NCI-H187 treated with DMSO at 0.1 percent for 48 hours (cell line): ENCODE data around the gene TNN.
"Not testable (repeated sequence)": the region's sequence is repeated elsewhere in the genome, so short reads cannot be mapped to it uniquely, and the experiment has no call there.

Source experiments
- DNase-seq: peaks from one replicate; lab custom pipeline; 2025; lab: John Stamatoyannopoulos, UW

TNN gene

DNA sequence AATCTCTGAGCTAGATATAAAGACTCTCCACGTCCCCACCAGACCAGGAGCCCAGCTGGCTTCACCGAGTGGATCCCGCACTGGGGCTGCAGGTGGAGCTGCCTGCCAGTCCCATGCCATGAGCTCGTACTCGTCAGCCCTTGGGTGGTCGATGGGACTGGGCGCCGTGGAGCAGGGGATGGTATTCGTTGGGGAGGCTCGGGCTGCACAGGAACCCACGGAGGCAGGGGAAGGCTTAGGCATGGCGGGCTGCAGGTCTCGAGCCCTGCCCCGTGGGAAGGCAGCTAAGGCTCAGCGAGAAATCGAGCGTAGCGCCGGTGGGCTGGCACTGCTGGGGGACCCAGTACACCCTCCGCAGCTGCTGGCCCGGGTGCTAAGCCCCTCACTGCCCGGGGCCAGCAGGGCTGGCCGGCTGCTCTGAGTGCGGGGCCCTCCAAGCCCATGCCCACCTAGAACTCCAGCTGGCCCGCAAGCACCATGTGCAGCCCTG is 40.7 kb downstream of the TNN start:
- DNase-seq, result not testable (repeated sequence)

DNA sequence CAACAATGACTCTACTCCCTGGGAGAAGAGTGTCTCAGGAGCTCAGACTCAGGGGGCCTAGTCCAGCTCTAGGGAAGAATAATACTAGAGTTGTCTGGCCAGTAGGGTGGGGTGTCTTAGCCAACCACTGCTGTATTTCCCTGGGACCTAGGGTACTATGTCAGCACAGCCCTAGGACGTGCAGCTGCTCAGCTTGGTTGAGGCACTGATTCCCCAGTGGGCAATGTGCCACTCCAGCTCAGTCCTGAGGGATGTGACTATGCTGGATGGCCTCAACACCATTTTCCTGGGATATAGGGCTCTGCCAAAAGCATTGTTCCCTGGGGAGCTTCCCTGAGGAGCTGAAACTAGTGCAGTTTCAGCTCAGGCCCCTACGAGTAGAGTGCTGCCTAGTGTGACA is 47.4 kb downstream of the TNN start:
- no peak for DNase-seq

DNA sequence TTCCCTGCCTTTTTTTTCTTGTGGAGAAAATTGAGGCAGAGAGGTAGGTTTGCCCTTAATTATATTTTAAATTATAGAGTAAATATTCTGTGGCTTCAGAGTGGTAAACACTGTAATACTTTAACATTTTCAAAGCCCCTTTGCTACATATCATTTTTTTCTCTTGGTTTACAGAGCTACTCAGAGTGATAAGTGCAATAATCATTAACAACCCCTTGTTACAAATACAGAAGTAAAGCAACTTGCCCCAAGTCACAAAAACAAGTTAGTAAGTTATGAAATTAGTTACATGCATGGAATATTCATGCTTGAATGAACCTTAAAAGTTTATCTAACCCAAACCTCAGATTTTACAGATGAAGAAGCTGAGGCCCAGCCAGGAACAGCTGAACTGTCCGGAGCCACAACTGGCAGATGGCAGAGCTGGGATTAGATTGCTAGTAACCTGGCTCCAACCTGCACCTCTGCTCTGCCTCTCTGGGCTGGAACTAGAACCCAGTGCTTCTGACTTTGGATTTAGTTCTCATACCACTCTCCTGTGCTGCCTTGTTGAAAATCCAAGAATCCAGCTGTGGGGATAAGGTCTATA is 48.7 kb downstream of the TNN start:
- DNase-seq, result no peak

DNA sequence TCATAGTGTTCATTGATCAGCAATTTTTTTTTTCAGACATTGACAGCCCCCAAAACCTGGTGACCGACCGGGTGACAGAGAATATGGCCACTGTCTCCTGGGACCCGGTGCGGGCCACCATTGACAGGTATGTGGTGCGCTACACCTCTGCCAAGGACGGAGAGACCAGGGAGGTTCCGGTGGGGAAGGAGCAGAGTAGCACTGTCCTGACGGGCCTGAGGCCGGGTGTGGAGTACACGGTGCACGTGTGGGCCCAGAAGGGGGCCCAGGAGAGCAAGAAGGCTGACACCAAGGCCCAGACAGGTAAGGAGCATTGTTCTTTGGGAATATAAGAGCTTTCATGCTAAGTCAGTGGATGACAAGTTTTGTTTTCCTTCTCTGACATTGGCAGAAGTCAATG is 49.3 kb downstream of the TNN start:
- no peak for DNase-seq

DNA sequence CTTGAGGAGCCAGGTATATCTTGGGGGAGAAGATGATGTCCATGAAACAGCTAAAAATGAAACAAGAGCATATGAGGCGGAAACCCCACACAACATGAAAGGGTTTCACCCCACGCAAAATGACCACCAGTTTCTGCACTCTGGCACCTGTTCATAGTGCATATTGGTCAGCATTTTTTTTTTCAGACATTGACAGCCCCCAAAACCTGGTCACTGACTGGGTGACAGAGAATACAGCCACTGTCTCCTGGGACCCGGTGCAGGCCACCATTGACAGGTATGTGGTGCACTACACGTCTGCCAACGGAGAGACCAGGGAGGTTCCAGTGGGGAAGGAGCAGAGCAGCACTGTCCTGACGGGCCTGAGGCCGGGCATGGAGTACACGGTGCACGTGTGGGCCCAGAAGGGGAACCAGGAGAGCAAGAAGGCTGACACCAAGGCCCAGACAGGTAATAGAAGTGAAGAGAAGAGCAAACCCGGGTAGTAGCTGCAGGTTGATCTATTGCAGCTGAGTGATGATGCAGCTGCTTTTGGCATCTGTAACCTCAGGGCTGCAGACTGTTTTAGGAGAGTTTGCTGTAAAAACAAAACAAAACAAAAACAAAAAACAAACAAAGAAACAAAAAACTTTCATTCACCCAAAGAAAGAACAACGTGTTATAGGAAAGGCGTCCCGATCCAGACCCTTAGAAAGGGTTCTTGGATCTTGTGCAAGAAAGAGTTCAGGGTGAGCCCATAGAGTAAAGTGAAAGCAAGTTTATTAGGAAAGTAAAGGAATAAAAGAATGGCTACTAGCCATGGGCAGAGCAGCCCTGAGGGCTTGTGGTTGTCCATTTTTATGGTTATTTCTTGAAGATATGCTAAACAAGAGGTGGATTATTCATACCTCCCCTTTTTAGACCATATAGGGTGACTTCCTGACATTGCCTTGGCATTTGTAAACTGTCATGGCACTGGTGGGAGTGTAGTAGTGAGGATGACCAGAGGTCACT is 51.0 kb downstream of the TNN start:
- no peak for DNase-seq

DNA sequence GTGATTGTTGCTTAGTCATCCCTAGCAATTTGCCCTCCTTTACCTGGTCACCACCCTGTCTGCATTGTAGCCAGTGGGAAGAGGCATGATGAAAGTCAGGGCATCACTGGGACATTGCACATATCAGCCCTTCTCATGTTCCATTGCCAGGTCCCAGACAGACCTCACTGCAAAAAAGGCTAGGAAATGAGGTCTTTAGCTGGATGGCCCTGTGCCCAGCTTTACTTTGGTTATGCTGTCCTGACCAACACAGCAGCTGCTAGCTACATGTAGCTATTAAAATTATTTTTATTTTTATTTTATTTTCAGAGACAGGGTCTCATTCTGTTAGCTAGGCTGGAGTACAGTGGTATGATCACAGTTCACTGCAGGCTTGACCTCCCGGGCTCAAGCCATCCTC is 52.9 kb downstream of the TNN start:
- no peak for DNase-seq

DNA sequence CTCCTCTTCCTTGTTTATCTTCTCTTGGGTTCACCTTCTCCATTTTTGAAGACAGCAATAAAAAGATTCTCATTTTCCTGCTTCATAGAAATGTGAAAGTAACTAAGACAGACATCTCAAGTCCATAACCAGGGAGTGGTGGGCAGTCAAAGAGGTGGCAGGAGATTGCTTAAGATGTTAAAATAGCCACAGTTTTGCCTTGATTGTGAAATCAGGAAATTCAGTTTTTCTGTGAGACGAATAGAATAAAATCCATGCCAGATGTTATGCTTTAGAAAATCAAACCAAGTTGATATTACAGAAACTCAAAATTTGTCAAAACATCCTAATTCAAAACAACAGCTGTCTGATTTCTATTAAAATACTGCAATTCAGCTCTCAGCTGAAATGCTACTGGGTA is 57.2 kb downstream of the TNN start:
- no peak for DNase-seq

DNA sequence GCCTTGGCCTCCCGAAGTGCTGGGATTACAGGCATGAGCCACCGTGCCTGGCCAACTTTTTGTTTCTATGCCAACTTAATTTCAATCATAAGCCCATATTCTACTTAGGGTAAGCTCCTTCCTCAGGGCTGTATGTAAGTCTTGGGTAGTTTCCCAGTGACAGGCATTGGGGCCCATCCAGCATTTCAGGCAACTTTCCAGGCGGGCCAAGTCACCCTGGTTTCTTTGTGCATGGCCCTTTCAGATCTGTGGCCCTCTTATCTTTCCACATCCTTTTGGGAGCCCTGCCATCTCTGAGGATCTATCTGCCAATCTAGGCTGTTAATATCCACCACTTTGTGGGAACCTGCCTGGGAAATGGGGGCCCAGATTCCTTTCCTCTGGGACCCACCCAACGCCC is 58.7 kb downstream of the TNN start:
- no peak for DNase-seq

DNA sequence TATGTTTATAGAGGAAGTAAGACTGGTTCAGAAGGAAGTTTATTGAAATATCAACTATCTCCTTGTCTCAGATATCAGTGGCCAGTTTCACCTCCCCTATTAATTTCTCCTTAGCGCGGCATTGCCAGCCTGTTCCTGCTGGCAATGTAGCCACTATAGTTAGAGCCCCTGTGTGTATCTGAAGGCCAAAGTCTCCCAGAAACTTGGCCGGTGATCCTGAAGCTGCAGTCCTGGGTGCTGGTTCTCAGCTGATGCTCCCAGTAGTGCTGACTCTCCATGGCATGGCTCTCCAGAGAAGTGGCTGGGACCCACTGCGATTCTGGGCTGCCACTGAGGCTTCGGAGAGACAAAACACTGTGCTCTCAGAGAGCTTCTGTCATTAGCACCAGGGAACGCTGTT is 59.9 kb downstream of the TNN start:
- no peak for DNase-seq

DNA sequence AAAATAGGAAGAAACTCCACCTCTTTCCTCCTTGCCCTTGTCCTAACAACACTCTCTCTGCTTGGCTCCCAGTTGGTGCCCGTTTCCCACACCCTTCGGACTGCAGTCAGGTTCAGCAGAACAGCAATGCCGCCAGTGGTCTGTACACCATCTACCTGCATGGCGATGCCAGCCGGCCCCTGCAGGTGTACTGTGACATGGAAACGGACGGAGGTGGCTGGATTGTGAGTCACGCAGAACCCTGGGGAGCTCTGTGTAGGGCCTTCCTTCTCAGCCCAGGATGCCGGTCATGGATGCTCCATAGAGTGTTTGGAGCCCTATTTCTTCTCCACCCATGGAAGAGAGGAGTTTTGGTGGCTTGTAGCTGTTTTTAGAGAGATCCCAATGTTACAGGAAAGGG is 60.9 kb downstream of the TNN start:
- DNase-seq, result no peak

DNA sequence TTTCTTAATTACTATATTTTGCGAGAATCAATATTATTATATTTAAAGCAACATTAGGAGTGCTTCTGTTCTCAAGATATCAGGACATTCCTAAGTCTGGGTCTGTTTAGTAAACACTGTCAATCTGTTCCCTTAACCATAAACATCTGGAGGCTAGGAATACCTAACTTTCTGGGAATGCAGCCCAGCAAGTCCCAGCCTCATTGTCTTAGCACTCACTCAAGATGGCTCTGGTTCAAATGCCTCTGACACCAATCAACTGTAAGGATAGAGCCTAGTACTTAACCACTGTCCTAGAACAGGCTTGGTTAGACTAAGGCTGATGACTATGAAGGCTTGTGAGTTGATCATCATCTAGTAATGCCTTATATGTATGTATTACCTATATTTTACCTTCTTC is 61.5 kb downstream of the TNN start:
- no peak for DNase-seq

DNA sequence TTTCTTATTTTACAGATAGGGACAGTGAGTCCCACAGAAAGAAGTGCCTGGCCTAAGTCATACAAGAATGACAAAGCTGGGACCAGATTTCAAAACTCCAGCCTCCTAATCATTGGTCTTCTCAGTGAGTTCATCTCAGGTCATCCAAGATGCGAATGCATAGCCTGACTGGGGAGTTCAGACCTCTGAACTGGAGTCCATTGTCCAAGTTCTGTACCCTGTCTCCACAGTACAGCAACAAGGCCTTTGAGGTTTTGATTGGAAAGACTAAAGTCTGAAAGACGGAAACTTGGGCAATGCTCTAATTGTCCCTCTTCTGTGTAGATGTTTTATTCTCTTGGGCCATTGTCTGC is 62.0 kb downstream of the TNN start:
- DNase-seq, result no peak

DNA sequence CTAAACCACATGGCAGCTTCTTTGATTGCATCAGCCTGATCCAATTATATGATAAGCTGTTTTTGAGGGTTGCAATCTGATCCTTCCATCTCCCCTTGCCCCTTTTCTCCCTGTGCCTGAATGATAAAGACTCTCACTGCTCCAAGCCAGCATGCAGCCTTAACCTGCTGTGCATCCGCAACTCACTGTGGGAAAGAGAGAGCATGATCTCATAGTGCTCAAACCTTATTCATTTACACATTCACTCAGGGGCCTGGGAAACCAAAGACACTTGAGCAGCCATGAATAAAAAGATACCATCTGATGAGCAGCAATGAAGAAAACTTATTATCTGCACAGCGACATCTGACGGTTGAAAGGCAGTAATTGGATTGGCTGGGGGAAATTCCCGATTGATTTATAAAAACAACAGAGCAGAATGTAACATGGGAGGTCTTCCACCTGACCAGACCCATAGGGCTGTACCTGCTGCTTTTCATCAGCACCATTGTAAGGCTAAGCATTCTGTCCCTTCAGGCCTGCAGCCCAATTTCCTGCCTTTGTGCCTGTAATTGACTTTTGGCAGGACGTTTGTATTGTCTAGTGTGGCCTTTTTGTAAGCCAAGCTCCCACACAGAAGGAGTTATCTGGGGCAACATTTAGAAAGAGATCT is 62.5 kb downstream of the TNN start:
- peak; percentile 67 for DNase-seq

DNA sequence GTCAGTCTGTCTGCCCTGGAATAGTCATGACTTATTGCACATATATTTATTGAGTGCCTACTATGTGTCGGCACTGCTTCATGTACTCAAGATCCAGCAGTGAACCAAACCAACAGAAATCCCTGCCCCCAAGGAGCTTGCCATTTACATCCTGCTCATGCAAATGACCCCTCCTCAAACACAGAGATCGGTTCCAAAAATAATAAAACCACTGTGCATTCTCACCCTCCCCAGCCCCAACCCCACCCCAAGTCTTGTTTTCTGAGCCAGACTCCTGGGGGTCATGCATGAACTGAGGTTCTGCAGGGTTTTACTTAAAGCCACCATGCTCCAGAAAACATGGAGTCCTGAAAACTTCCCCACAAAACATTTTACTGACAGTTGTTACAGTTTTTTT is 63.0 kb downstream of the TNN start:
- no peak for DNase-seq

DNA sequence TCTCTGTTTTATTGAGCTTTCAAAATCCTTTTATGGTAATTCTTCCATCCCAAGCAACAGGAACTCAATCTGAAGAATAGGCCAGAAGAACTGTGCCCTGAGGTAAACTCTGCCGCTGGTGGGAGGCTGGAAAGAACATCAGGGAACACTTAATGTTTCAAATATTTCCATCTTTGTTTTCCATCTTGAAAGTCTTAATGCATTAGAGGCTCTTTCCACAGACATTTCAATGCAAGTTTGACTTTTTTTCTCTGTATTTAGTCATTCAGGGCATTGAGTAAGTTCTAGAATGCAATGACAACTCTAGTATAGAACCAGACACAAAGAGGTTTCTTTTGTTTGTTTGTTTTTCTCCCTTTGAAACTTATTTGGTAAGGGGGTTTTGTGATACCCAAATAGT is 63.5 kb downstream of the TNN start:
- no peak for DNase-seq

DNA sequence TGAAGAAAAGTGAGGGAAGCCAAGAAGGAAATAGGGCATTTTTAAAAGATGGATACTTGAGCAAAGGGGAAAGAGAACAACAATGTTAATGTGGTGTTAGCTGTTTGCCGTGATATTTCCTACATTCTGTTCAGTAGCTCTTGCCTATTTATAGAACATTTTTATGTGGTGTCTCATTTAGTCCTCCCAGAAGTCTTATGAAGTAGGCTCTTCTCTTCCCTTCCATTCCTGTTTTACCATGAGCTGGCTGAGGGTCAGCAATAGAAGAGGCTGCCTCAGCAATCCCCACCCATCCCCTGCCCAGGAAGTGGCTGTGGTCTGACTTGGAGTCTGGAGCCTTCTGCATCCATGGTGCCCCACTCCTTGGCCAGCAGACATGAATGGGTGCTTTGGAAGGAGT is 64.8 kb downstream of the TNN start:
- no peak for DNase-seq

DNA sequence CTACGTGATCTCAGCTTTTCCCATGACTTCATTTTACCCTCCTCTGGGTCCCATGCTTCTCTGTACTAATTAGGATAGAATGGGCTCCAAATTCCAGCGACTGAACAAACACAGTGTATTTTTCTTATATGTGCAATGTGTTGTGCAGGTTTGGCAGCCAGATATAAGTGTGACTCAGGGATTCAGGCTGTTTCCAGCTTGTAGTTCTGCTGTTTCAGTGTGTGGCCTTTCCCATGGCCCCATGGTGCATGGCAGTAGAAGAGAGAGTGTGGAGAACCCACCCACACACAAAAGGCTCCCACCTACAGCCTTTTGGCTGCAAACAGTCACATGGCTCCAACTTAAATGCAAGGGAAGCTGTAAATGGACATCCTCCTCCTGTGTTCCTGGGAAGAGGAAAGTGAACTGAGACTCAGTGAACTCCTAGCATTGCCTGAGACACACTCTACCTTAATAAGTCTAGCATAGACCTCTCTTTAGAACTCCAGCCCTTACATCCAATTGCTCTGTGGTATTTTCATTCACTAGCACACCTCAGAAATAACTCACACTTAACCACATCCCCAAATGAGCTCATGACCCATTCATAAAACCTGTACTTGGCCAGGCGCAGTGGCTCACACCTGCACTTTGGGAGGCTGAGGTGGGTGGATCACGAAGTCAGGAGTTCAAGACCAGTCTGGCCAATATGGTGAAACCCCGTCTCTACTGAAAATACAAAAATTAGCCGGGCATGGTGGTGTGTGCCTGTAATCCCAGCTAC is 66.2 kb downstream of the TNN start:
- no peak for DNase-seq

DNA sequence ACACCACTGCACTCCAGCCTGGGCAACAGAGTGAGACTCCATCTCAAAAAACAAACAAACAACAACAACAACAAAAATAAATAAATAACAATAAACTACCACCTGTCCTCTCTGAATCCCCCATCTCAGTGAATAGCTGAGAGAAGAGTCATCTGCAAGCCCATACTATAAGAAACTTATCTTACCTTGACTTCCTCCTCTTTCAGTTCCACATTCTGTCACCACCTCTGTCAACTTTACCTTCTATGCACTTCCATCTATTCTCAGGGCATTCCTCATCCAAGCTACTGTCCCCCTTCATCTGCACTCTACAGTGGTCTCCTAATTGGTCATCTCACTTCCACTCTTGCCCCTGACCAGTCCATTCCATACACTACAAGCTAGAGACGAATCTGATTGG is 66.9 kb downstream of the TNN start:
- no peak for DNase-seq

DNA sequence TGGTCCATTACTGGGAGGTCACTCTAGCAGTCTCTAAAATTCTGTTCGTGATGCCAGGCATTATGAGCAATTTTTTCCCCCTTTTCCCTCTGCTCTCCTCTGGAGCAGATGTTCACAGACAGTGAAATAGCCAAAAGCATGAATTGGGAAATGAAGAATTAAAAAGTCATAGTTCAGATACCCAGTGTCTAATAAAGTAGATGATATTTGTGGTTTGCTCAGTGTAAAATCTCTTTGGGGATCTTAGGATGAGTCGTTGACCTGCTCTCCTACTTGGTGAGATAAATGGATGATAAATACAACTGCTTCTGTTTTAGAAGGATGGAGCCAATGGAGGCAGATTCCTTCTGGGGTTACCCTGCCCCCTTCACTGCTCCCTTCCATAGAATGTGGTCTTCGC is 68.6 kb downstream of the TNN start:
- no peak for DNase-seq

DNA sequence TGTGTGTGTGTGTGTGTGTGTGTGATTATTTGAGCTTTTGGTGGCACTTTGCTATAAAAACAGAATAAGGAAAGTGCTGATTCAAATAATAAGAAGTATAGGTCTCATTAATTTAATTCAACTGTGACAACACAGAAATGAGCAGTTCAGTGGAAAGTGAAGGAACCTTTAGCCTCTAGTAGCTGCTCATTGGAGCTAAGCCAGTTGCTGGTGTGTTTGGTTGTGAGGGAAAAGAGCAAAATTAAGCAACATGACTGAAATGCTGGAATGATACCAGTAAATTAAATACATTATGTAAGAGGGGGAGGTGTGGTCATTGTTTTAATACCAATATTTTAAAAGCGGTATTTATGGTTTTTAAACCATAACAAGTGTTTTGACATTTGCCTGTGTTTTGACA is 69.7 kb downstream of the TNN start:
- DNase-seq, result no peak

DNA sequence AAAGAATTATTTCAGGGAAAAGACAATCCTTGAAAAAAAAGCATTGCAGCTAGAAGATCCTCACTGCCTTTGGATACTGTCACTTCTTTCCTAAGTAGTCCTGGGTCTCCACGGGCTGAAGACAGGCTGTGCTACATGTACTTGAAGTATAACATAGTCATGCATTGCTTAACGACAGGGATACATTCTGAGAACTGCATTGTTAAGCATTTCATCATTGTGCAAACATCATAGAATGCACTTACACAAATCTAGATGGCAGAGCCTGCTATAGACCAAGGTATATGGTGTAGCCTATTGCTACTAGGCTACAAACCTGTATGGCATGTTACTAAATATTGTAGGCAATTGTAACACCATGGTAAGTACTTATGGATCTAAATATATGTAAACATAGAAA is 70.9 kb downstream of the TNN start:
- no peak for DNase-seq

DNA sequence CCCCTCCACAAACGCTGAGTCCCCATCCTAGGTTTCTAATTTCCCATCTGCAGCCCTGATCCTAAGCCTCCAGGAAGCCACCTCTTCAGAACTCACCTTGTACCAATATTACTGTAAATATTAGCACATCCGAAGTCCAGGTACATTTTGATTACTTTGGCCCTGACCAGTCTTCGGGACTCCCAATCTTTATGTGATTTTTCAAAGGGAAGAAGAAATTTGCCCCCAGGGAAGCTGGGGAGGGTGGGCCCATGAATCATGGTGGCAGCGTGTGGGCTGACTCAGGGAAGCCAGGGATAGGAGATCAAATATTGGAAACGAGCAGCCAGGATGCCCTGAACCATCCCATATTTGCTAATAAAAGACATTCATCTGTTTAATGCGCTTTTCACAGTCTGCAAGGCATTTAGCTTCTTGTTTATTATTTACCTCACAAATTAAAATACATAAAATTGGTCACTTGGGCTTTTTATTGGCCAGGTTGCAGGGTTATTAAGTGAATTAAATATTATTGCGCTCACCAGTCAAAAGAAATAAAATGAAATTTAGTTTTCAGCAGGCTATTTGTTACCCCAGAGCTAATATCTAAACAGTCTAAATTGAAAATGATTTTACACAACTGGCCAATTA is 78.4 kb downstream of the TNN start:
- no peak for DNase-seq
